ENCODE results near the gene SV2B. TPM values are rescaled to one million over a fixed set of nuclear protein-coding genes. Genes with fewer than 3 reads are reported as not detected.

SV2B gene
- total RNA-seq, 3 donors from 2014 or later = 0.03 to 0.05 TPM; not detected in 1

DNA sequence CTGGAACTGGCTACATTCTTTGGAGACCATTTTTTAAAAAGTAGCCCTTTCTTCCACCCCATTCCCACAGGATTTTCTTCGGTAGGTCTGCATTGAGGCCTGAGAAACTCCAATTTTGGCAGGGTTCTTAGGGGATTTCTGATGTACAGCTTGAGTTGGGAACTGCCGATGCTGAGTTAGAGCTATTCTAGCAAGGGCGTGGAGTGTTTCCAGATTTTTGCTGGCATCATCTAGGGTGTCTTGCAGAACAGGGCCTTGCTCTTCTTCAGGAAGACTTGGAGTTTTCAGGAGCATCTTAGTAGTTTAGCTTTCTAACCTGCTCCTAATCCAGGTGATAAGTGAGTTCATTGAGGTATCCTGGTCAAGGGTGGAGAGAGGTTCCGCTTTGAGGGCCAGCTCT is 41.0 kb downstream of the SV2B start:
- Mint-ChIP-seq H3K4me1 (ENCODE audit: low read depth) (no peaks in the 10 kb centered on the region), H3K36me3 (ENCODE audit: insufficient read depth) (no peaks in the 10 kb centered on the region), H3K9me3 (peaks cover 4% of the 10 kb centered on the region), H3K4me3 (no peak overlapping the region), H3K27me3 (ENCODE audit: low read depth) (peaks cover 41% of the 10 kb centered on the region)
- ATAC-seq (no peak), DNase-seq (no peak)

DNA sequence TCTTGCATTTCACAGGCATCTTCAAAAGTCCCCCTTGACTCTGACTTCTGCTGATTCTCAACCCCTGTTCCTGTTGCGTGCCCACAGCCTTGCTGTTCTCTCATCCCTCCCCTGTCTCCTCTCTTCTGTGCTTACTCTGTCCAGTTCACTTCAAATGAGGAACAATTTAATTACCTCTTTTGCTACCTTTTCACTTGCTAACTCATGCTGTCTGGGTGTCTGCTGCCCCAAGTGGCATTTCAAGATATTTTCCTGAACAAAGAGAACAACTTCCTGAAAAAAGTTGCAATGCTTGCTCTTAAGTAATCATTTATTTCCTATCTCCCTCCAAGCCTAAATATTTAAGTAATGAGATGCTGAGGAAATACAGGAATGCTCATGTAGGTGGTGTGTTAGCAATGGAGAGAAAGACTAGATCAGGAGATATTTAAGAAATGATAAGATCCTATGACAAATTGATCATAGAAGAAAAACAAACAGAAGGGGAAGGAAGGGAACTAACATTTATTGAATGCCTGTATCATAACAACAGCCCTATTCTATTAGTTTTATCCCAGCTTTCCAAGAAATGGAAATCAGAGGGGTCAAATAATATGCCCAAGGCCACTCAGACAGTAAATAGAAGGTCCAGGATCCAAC is 42.2 kb downstream of the SV2B start:
- peaks cover 4% of the 10 kb centered on the region for H3K9me3 Mint-ChIP-seq
- no peaks in the 10 kb centered on the region for H3K4me1 Mint-ChIP-seq (ENCODE audit: low read depth)
- H3K36me3 Mint-ChIP-seq (ENCODE audit: insufficient read depth) = no peaks in the 10 kb centered on the region
- H3K4me3 Mint-ChIP-seq = no peak overlapping the region
- DNase-seq = no peak
- no peak for ATAC-seq
- H3K27me3 Mint-ChIP-seq (ENCODE audit: low read depth) = peaks cover 41% of the 10 kb centered on the region

DNA sequence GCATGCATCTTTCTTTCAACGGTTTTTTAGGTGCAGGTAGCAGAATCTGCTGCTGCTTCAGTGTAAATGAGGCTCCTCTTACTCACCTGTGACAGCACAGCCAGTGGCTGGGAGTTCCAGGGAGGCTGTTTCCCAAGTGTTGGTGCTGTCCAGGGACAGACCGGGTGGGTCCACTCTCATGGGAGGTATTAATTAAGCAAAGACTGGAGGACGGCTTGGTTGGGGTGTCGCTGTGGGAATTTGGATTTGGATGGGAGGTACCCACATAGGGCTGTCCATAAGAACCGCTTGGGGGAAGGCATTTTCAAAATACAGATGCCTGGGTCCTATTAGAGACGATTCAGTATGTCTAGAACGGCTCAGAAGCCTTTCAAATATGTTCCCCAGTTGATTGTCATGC is 42.9 kb downstream of the SV2B start:
- ATAC-seq (no peak), DNase-seq (no peak)
- Mint-ChIP-seq H3K4me1 (ENCODE audit: low read depth) (no peaks in the 10 kb centered on the region), H3K9me3 (peaks cover 2% of the 10 kb centered on the region), H3K36me3 (ENCODE audit: insufficient read depth) (no peaks in the 10 kb centered on the region), H3K4me3 (no peak overlapping the region), H3K27me3 (ENCODE audit: low read depth) (peaks cover 43% of the 10 kb centered on the region)

DNA sequence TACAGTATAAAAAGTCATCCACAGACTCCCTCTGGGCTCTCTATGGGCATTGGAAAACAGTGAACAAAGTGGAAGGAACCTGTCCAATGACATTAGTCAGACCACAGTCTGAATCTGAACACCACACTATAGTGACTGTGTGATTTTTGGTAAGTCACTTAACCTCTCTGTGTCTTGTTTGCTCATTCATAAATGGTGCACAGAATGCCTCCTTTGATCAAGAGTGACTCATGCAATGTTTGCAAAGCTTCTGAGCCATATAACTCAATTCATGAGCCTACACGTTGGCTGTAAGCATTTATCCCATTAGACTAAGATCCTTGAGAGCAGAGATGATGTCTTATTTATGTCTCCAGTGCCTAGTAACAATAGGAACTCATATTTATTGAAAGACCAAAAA is 46.7 kb downstream of the SV2B start:
- peaks cover 54% of the 10 kb centered on the region for H3K27me3 Mint-ChIP-seq (ENCODE audit: low read depth)
- ATAC-seq (no peak), DNase-seq (no peak)
- H3K4me3 Mint-ChIP-seq = no peak overlapping the region
- H3K36me3 Mint-ChIP-seq (ENCODE audit: insufficient read depth) = no peaks in the 10 kb centered on the region
- no peaks in the 10 kb centered on the region for H3K4me1 Mint-ChIP-seq (ENCODE audit: low read depth)
- no peaks in the 10 kb centered on the region for H3K9me3 Mint-ChIP-seq

DNA sequence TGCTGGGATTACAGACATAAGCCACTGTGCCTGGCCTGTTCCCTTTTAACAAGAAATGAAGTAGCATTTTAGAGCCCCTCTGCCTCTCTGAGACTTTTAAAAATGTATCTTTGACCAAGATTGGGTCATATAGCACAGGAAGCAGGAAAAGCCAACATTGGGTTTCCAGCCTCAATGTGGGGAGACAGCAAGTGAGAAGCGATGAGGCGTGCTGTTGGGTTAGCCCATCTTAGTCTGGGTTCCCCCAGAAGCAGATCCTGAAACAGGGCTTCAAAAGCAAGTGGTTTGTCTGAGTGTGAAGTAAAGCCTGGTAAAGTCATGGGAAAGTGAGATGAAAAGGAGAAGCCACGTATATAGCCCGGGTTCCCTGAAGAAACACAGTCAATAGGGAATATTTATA is 48.2 kb downstream of the SV2B start:
- Mint-ChIP-seq H3K36me3 (ENCODE audit: insufficient read depth) (no peaks in the 10 kb centered on the region), H3K4me1 (ENCODE audit: low read depth) (no peaks in the 10 kb centered on the region), H3K9me3 (no peaks in the 10 kb centered on the region), H3K4me3 (no peak overlapping the region), H3K27me3 (ENCODE audit: low read depth) (peaks cover 54% of the 10 kb centered on the region)
- ATAC-seq = no peak
- no peak for DNase-seq

DNA sequence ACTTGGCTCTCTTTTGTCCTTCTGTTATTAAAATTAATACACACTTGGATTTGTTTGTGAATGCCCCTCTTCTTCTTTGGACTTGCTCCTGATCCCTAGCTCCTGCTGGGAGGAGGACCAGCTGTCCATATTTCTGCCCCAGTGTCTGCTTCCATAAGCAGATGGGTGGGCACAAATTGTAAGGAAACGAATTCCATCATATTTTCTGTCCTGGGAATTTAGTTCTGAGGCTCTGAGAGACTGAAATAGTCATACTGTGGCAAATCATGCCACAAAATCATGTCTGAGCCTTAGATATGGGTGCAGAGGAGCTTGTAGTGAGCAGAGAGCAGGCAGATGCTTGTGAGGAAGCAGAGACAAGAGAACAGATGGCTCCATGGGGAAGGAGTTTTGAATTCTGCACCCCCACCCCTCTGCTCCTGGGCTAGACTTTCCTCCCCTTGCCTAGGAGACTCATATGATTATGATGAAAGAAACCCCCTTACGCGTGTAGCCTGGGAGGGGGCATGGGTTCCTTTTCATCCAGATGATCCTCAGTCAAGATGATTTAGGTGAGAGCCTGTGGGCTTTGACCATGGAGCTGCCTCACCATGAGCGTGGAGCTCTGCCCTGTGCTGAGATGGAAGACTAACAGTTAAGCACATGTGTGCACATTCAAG is 50.6 kb downstream of the SV2B start:
- Mint-ChIP-seq H3K9me3 (no peaks in the 10 kb centered on the region), H3K4me1 (ENCODE audit: low read depth) (no peaks in the 10 kb centered on the region), H3K27me3 (ENCODE audit: low read depth) (peaks cover 61% of the 10 kb centered on the region), H3K36me3 (ENCODE audit: insufficient read depth) (no peaks in the 10 kb centered on the region), H3K4me3 (no peak overlapping the region)
- no peak for ATAC-seq
- no peak for DNase-seq

DNA sequence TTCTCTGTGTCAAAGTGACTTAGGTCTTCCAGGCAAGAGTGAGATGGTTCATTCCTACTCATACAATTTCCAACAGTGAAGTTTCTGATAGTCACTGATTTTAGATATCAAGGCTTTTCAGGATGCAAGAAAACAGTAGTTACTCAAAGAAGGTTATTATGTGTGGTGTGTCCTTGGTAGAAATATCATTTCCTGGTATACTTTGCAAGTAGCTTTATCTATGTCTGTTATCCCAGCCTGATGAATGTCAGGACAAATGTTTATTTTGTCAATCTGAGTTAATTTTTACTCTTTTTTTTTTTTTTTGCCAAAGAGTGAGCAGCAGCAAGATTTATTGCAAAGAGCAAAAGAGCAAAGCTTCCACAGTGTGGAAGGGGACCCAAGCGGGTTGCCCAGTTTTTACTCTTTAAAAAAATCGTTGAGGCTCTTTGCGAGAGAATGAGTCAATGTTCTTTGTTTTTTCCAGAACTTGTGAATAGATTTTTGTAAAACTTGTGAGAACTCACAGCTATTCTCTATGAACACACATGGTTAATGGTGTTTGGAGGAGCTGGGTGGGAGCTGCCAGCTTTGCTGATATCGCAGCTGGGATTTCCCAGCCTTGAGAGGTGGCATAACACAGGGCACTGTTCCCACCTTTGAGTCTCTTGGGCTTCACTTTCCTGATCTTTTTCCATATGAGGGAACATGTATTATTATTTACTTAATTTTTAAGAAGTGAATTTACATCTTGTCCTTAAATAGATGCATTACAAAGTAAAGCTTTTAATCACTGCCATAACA is 51.9 kb downstream of the SV2B start:
- Mint-ChIP-seq H3K36me3 (ENCODE audit: insufficient read depth) (no peaks in the 10 kb centered on the region), H3K4me3 (no peak overlapping the region), H3K27me3 (ENCODE audit: low read depth) (peaks cover 69% of the 10 kb centered on the region), H3K4me1 (ENCODE audit: low read depth) (no peaks in the 10 kb centered on the region), H3K9me3 (no peaks in the 10 kb centered on the region)
- ATAC-seq (no peak), DNase-seq (no peak)

DNA sequence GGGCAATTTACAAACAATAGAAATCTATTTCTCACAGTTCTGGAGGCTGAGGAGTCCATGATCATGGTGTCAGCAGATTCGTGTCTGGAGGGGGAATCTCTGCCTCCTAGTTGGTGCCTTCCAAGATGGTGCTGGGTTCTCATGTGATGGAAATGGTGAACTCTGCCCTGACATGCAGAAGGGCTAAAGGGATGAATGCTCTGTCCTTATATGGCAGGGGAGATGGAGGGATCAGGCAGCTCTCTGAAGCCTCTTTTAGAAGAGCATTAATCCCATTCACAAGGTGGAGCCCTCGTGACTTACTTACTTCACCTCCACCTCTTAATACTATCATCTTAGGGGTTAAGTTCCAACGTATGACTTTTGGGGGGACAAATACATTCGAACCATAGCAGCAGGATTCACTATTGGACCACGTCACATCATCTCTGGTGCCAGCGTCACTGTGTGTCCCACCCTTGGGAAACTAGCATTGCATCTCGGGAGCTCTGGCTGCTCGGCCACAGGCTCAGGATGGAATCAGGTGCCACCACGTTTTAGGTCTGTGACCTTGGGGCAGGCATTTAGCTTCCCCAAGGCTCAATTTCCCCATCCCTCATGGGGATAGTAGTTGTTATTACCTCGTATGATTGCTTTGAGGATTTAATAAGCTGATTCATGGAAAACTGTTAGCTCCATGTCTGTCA is 53.0 kb downstream of the SV2B start:
- ATAC-seq (no peak), DNase-seq (no peak)
- no peaks in the 10 kb centered on the region for H3K4me1 Mint-ChIP-seq (ENCODE audit: low read depth)
- no peaks in the 10 kb centered on the region for H3K36me3 Mint-ChIP-seq (ENCODE audit: insufficient read depth)
- no peak overlapping the region for H3K4me3 Mint-ChIP-seq
- no peaks in the 10 kb centered on the region for H3K9me3 Mint-ChIP-seq
- H3K27me3 Mint-ChIP-seq (ENCODE audit: low read depth) = peaks cover 61% of the 10 kb centered on the region

DNA sequence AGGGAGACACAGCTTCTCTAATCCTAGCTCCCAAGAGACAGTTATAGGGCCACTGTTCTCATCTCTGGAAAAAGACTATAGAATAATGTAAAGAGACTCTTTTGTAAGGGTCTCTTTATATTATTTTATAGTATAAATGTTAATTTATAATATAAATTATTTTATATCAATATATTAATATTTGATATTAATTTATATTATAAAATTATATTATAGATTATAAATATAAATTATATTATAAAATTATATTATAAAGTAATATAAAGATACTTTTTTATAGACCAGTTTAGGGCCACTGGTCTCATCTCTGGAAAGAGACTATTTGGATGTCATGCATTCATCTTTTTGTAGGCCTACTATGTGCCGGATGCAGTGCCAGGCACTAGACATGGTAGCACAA is 53.9 kb downstream of the SV2B start:
- no peak for DNase-seq
- peaks cover 55% of the 10 kb centered on the region for H3K27me3 Mint-ChIP-seq (ENCODE audit: low read depth)
- H3K9me3 Mint-ChIP-seq = no peaks in the 10 kb centered on the region
- H3K36me3 Mint-ChIP-seq (ENCODE audit: insufficient read depth) = no peaks in the 10 kb centered on the region
- no peak for ATAC-seq
- no peaks in the 10 kb centered on the region for H3K4me1 Mint-ChIP-seq (ENCODE audit: low read depth)
- H3K4me3 Mint-ChIP-seq = no peak overlapping the region

DNA sequence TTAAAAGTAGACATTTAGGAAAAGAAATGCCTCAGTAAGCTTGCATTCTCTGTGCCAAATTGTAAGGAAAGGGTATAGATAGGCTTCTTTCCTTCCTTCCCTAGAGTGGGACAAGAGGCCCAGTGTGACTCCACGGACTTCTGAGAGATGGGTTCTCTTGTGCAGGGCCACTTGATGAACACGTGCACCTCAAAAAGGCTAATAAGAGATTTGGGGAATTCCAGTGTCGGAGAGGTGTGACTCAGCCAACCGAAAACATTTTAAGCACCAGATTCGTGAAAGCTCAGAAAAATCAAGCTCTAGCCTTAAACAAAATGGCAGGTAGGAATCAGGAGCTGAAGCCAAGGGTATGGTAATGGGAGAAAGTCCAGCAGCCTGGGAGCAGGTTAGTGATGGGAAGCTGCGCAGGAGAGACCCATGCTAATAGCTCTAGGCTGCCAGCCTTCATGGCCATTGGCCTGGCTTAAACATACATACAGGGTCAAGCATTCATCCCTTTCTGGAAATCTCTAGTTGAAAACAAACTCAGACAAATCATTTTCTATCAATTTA is 56.2 kb downstream of the SV2B start:
- Mint-ChIP-seq H3K4me1 (ENCODE audit: low read depth) (no peaks in the 10 kb centered on the region), H3K9me3 (no peaks in the 10 kb centered on the region), H3K27me3 (ENCODE audit: low read depth) (peaks cover 46% of the 10 kb centered on the region)

DNA sequence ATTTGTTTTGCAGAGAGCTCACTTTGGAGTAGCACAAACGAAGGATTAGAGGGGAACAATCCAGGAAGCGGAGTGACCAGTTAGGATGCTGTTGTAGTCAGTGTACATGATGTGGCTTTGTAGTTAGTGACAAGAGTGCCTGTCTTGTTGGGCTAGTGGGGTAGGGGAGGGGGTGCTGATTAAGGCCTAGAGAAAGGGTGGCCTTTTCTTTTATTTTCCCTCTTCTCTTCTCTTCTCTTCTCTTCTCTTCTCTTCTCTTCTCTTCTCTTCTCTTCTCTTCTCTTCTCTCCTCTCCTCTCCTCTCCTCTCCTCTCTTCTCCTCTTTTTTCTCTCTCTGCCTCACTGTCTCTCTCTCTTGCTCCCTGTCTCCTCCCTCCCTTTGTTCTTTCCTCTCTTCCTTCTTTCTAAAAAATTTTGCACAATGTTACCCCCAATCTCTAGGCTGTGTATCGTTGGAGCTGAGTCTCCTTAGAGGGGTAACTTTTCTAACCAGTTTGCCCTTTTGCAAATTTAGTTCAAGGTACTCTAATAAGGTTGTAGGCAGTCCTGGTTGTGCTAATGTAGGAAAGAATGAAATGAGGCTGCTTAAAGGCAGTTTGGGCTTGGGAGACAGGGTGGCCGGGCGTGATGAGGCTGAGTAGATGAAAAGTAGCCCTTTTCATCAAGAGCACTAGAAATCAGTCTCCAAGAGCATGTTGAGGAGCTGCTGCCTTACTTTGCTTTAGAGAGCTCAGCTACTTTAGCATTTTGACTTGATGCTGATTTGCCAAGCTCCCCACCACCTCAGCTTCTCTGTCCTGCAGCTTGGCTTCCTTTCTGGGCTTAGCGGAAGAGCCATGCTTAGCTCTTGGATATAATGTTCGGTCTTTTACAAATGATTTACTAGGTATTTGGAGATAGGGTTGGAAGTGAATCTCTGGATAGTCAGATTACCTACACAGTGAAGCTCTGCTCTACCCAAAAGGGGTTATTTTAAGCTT is 58.6 kb downstream of the SV2B start:
- Mint-ChIP-seq H3K36me3 (ENCODE audit: insufficient read depth) (no peaks in the 10 kb centered on the region), H3K4me3 (no peak overlapping the region), H3K27me3 (ENCODE audit: low read depth) (peaks cover 43% of the 10 kb centered on the region), H3K9me3 (no peaks in the 10 kb centered on the region), H3K4me1 (ENCODE audit: low read depth) (no peaks in the 10 kb centered on the region)
- no peak for ATAC-seq
- no peak for DNase-seq

More for the DNA sequence above, 56.2 kb downstream of the SV2B start:
- no peak overlapping the region for H3K4me3 Mint-ChIP-seq
- no peak for DNase-seq
- ATAC-seq = no peak
- no peaks in the 10 kb centered on the region for H3K36me3 Mint-ChIP-seq (ENCODE audit: insufficient read depth)

DNA sequence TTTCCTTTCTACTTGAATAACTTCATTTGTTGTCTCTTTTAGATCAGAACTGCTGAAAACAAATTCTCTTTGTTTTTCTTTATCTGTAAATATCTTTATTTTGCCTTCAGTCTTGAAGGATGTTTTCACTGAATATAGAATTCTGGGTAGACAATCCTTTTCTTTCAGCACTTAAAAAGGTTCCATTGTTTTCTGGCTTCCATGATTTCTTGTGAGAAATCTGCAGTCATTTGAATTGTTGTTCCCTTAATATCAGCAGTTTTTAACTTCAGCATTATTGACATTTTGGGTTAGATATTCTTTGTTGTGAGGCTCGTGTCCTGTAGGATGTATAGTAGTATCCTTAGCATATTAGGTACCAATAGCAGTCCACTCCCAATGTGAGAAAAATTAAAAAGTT is 65.8 kb downstream of the SV2B start:
- no peaks in the 10 kb centered on the region for H3K4me1 Mint-ChIP-seq (ENCODE audit: low read depth)
- ATAC-seq = no peak
- H3K36me3 Mint-ChIP-seq (ENCODE audit: insufficient read depth) = no peaks in the 10 kb centered on the region
- no peak overlapping the region for H3K4me3 Mint-ChIP-seq
- DNase-seq = no peak
- H3K9me3 Mint-ChIP-seq = peaks cover 23% of the 10 kb centered on the region
- peaks cover 15% of the 10 kb centered on the region for H3K27me3 Mint-ChIP-seq (ENCODE audit: low read depth)

DNA sequence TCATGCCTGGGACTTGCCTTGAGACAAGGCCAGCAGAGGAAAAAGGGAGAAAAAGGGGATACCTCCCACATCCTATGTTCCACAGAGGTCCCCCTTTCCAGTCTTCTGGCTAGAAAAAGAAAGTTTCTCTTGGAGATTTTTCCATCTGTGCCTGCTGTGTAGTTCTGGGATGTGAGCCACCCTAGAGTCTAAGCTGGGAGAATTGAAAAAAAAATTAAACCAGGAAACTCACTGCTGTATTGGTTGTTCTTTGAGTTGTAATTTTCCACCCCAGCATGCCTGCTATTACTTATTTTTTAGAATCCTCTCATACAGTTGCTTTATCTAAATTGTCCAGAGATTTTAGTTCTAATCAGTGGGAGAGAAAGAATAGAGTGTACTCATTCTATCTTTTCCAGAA is 68.4 kb downstream of the SV2B start:
- no peak overlapping the region for H3K4me3 Mint-ChIP-seq
- H3K9me3 Mint-ChIP-seq = peaks cover 23% of the 10 kb centered on the region
- H3K4me1 Mint-ChIP-seq (ENCODE audit: low read depth) = no peaks in the 10 kb centered on the region
- H3K36me3 Mint-ChIP-seq (ENCODE audit: insufficient read depth) = no peaks in the 10 kb centered on the region
- H3K27me3 Mint-ChIP-seq (ENCODE audit: low read depth) = peaks cover 21% of the 10 kb centered on the region
- DNase-seq (no peak), ATAC-seq (no peak)
